Esophagus muscularis mucosa (tissue), 4 donors: ENCODE measurements around the gene ACACA. TPM values are rescaled to one million over a fixed set of nuclear protein-coding genes. Genes with fewer than 3 reads are reported as not detected.

Experiments used
- DNase-seq: peaks from one replicate; pipeline ENCODE4 v3.0.0-alpha.2; 2017; ENCODE audit errors: extremely low spot score
- H3K27ac ChIP-seq, 4 donors: fragments of 200-600 bp; sonication (generic); replicated peaks in 1 of 4; 1 replicate in 3 of 4; 2 replicates in 1 of 4; pipeline ENCODE4 v1.5.1; 2016 to 2019; ENCODE audit warnings: mild to moderate bottlenecking in 1 of 4
- H3K27me3 ChIP-seq, 4 donors: fragments of 200-600 bp; sonication (generic); one replicate each; pipeline versions ENCODE4 v1.5.1 to v1.6.0; 2016 to 2019
- H3K36me3 ChIP-seq, 4 donors: fragments of 200-600 bp; sonication (generic); one replicate each; pipeline ENCODE4 v1.5.1; 2016 to 2019
- H3K4me1 ChIP-seq, 4 donors: fragments of 200-600 bp; sonication (generic); one replicate each; pipeline ENCODE4 v1.5.1; 2016 to 2019
- H3K4me3 ChIP-seq, 4 donors: fragments of 200-600 bp; sonication (generic); 1 replicate in 2 of 4; 2 replicates in 2 of 4; pipeline ENCODE4 v1.5.1; 2016 to 2019; ENCODE audit warnings: mild to moderate bottlenecking in 4 of 4, moderate library complexity in 1 of 4
- H3K9me3 ChIP-seq, 4 donors: fragments of 200-600 bp; sonication (generic); 1 replicate in 3 of 4; 2 replicates in 1 of 4; pipeline ENCODE4 v1.5.1; 2016 to 2019
- CTCF ChIP-seq, 3 experiments: fragments of 200-600 bp in 2 of 3; fragments of 450-650 bp in 1 of 3; sonication (generic) in 2 of 3; IDR thresholded peaks; one replicate each; pipeline ENCODE4 v1.5.1; 2017 to 2019; ENCODE audit warnings: antibody characterized with exemption in 3 of 3, mild to moderate bottlenecking in 2 of 3, moderate library complexity in 1 of 3
- EP300 ChIP-seq: sonication (generic); formaldehyde crosslinking; IDR thresholded peaks from one replicate; pipeline ENCODE4 v1.6.1; 2017; ENCODE audit warnings: antibody characterized with exemption
- POLR2A ChIP-seq: fragments of 450-650 bp; IDR thresholded peaks from one replicate; pipeline ENCODE4 v1.6.1; 2017; ENCODE audit warnings: antibody characterized with exemption, moderate library complexity, mild to moderate bottlenecking, low read depth
- POLR2AphosphoS5 ChIP-seq, 2 donors: sonication (generic); formaldehyde crosslinking; IDR thresholded peaks; one replicate each; pipeline ENCODE4 v1.6.1; 2017; ENCODE audit warnings: antibody characterized with exemption in 2 of 2
- WGBS: methylation state at CpG from one replicate; pipeline ENCODE4 v1.1.5; 2018; 5-methylcytosine and 5-hydroxymethylcytosine counted together
- intact Hi-C: fragments of 100-400 bp; cut with DNase I; formaldehyde crosslinking; loops from one replicate; pipeline ENCODE4 v1.15.1; 2023
- total RNA-seq, 4 donors: library from RNA; depleted of rRNA; stranded (reverse); fragments of >200 nt; gene quantifications; one replicate each; pipeline versions ENCODE4 v1.1.0 to v1.2.1, GENCODE V29; 2016

The ACACA gene
- total RNA-seq, 4 donors from 2014 or later: 34.0 to 58.0 (median 50.5) TPM

DNA sequence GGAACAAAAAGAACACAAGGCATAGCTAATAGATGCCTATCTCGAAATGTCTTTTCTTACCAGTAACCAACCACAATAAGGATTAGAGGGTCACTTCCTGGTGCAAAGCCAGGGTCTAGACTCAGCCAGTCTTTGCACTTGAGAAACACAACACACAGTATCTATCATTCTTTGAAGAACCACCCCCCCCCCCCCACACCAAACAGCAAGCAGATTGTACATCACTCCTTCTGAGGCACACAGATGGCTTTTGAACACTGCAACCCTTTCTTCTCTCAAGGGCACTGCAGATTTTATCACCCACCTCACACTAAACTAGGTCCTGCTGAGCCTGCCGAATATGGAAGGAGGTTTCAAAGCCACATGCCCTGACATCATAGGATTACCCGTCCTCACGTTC lies 312.2 kb downstream of the ACACA start:
- H3K27me3 ChIP-seq: no peaks in the 10 kb centered on the region
- DNase-seq: no peak
- no peaks in the 10 kb centered on the region for H3K9me3 ChIP-seq
- H3K4me3 ChIP-seq: no peak overlapping the region
- peaks cover 21 to 60% (median 34%) of the 10 kb centered on the region in 4 donors for H3K36me3 ChIP-seq
- intact Hi-C loops: no loop called here
- WGBS: 78% methylated on average over 4 of the region's 4 CpGs
- H3K4me1 ChIP-seq: peaks cover 0 to 23% (median 18%) of the 10 kb centered on the region in 4 donors
- no peak for TF ChIP-seq POLR2AphosphoS5 (IDR thresholded peaks at IDR 0.05)
- no peak for TF ChIP-seq POLR2A
- TF ChIP-seq EP300: no peak
- TF ChIP-seq CTCF (IDR thresholded peaks at IDR 0.05): no peak
- H3K27ac ChIP-seq: no peak overlapping the region

GRCh38 chr17:37092701-37093100 lies 313.9 kb downstream of the ACACA start:
- Histone ChIP-seq H3K4me3 (no peak overlapping the region), H3K9me3 (no peaks in the 10 kb centered on the region), H3K27ac (no peak overlapping the region), H3K4me1 (peaks cover 0 to 23% (median 18%) of the 10 kb centered on the region in 4 donors), H3K27me3 (no peaks in the 10 kb centered on the region), H3K36me3 (peaks cover 21 to 65% (median 43%) of the 10 kb centered on the region in 4 donors)
- intact Hi-C loops: no loop called here
- TF ChIP-seq EP300: no peak
- TF ChIP-seq POLR2A: no peak
- no peak for TF ChIP-seq CTCF (IDR thresholded peaks at IDR 0.05)
- TF ChIP-seq POLR2AphosphoS5 (IDR thresholded peaks at IDR 0.05): no peak
- DNase-seq: no peak

DNA sequence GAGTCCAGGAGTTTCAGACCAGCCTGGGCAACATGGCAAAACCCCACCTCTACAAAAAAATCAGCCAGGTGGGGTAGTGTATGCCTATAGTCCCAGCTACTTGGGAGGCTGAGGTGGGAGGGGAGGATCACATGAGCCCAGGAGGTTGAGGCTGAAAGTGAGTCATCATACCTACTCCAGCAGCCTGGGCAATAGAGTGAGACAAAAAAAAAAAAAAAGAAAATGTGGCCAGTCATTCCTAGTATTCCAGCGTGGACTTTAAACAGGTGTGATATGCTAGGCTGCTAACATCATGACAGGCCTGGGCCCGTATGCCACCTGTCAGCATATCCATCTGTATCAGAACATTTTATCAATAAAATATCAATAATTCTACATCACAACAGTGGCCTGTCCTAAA lies 314.6 kb downstream of the ACACA start:
- intact Hi-C loops: no loop called here
- no peak for DNase-seq
- Histone ChIP-seq H3K9me3 (no peaks in the 10 kb centered on the region), H3K27ac (no peak overlapping the region), H3K4me3 (no peak overlapping the region), H3K36me3 (peaks cover 22 to 65% (median 42%) of the 10 kb centered on the region in 4 donors), H3K4me1 (peaks cover 0 to 23% (median 18%) of the 10 kb centered on the region in 4 donors), H3K27me3 (no peaks in the 10 kb centered on the region)
- TF ChIP-seq CTCF (IDR thresholded peaks at IDR 0.05) (no peak), POLR2A (no peak), POLR2AphosphoS5 (IDR thresholded peaks at IDR 0.05) (no peak), EP300 (no peak)
- WGBS: 74% methylated on average over 2 of the region's 2 CpGs

GRCh38 chr17:37090941-37091340 lies 315.7 kb downstream of the ACACA start:
- Histone ChIP-seq H3K4me3 (no peak overlapping the region), H3K9me3 (no peaks in the 10 kb centered on the region), H3K36me3 (peaks cover 20 to 65% (median 41%) of the 10 kb centered on the region in 4 donors), H3K4me1 (peaks cover 0 to 23% (median 18%) of the 10 kb centered on the region in 4 donors), H3K27ac (no peak overlapping the region), H3K27me3 (no peaks in the 10 kb centered on the region)
- DNase-seq: no peak
- WGBS: 57% methylated on average over 3 of the region's 3 CpGs
- no peak for TF ChIP-seq CTCF (IDR thresholded peaks at IDR 0.05)
- no peak for TF ChIP-seq POLR2AphosphoS5 (IDR thresholded peaks at IDR 0.05)
- TF ChIP-seq EP300: no peak
- intact Hi-C loops: no loop called here

DNA sequence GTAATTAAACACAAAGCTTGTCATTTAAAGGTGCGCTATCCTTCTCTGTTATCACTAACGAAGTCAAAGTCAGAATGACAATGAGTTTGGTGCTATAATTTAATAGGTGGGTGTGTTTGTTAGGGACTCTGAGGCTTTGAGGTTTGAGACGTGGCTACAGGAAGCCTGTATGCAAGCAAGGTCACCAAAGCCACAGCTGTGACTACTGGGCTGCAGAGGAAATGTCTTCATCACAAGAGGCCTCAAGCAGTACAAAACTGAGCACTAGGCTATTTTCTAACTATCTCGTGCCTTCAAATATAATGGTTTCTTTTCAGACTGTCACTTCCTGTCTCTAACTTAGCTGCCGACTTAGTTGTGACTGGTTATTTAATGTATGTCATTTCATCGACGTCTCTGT lies 316.7 kb downstream of the ACACA start:
- Histone ChIP-seq H3K27ac (no peak overlapping the region), H3K27me3 (no peaks in the 10 kb centered on the region), H3K36me3 (peaks cover 20 to 65% (median 41%) of the 10 kb centered on the region in 4 donors), H3K4me1 (peaks cover 0 to 23% (median 18%) of the 10 kb centered on the region in 4 donors), H3K4me3 (no peak overlapping the region), H3K9me3 (no peaks in the 10 kb centered on the region)
- no peak for DNase-seq
- TF ChIP-seq POLR2A (no peak), CTCF (IDR thresholded peaks at IDR 0.05) (no peak), POLR2AphosphoS5 (IDR thresholded peaks at IDR 0.05) (no peak), EP300 (no peak)
- intact Hi-C loops: no loop called here
- WGBS: 71% methylated on average over 7 of the region's 7 CpGs
